Non-pigmented ciliary epithelial cell (primary cell): ENCODE results near the gene VAV3.
"Not testable (repeated sequence)": the region's sequence is repeated elsewhere in the genome, so short reads cannot be mapped to it uniquely, and the experiment has no call there.

Experiments used
- DNase-seq: peaks from one replicate; pipeline ENCODE4 v3.0.0-alpha.2; 2010; ENCODE audit warnings: low read depth

Gene VAV3

DNA sequence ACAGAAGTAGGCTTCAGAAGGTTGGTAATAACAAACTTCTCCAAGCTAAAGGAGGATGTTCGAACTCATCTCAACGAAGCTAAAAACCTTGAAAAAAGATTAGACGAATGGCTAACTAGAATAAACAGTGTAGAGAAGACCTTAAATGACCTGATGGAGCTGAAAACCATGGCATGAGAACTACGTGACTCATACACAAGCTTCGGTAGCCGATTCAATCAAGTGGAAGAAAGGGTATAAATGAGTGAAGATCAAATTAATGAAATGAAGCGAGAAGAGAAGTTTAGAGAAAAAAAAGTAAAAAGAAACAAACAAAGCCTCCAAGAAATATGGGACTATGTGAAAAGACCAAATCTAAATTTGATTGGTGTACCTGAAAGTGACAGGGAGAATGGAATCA lies 231.6 kb downstream of the VAV3 start:
- DNase-seq = not testable (repeated sequence)

- DNase-seq = no peak
Observed at GRCh38 chr1:107727866-107728265, 237.1 kb downstream of the VAV3 start.

DNA sequence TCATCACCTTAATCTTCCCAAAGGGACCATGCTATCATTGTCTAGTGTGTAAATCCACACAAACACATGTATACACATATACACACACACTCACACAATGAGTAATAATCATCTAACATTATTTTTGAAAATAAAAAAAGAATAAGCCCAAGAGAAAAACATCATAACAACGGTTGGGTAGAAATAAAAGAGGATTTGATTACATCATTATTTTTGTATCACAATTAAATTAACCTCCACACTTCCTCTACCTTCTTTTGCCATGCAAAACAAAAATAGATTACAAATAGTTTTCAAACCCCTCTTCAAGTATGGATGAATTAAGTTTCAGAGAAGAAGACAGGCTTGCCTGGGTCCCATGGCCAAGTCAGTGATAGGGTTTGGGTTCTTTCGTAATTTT lies 238.1 kb downstream of the VAV3 start:
- no peak for DNase-seq

- DNase-seq = peak; percentile 19
Observed at GRCh38 chr1:107724648-107725047, 240.3 kb downstream of the VAV3 start.

DNA sequence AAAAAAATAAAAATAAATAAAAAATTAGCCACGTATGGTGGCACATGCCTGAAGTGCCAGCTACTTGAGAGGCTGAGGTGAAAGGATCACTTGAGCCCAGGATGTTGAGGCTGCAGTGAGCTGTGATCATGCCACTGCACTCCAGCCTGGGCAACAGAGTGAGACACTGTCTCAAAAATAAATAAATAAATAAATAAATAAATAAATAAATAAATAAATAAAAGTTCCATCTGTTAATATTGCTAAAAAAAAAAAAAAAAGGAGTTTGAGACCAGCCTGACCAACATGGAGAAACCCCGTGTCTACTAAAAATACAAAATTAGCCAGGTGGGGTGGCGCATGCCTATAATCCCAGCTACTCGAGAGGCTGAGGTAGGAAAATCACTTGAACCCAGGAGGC lies 244.8 kb downstream of the VAV3 start:
- not testable (repeated sequence) for DNase-seq

DNA sequence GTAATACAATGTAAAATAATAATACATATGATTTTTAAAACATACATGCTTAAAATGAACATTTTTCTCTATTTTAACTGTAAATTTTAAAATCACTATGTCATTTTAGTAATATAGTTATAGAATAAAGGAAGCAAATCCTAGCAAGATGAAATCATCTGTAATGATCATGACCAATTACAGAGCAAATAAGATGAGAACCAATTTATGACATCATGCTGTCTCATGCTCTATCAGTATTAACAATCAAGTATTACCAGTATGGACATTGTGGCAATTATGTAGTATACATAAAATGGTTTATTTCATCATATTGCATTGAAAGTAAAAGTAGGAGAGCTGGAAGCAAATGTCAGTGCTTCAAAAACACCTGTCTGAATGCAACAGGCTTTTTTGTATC lies 255.0 kb downstream of the VAV3 start:
- no peak for DNase-seq

- DNase-seq = no peak
Observed at GRCh38 chr1:107707111-107707510, 257.9 kb downstream of the VAV3 start.

DNA sequence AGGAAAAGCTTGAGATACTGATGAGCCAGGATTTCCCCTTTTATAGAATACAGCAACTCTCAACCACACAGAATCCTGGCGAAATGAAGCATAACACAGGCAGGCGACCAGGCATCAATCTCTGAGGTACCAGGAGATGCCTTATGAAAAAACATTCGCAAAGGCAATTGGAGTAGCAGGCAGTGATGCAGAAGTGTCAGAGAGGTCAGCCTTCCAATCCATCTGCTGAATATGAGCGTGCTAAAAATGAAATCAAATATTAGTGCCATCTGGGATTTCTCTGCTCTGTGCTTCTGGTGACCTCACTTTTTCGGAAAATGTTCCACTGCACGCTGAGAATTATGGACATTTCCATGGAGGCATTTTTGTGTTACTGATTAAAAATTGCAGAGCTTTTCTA lies 258.8 kb downstream of the VAV3 start:
- no peak for DNase-seq

GRCh38 chr1:107704911-107705310 lies 260.1 kb downstream of the VAV3 start:
- DNase-seq = no peak

- no peak for DNase-seq
Observed at GRCh38 chr1:107702946-107703571, 261.9 kb downstream of the VAV3 start.

DNA sequence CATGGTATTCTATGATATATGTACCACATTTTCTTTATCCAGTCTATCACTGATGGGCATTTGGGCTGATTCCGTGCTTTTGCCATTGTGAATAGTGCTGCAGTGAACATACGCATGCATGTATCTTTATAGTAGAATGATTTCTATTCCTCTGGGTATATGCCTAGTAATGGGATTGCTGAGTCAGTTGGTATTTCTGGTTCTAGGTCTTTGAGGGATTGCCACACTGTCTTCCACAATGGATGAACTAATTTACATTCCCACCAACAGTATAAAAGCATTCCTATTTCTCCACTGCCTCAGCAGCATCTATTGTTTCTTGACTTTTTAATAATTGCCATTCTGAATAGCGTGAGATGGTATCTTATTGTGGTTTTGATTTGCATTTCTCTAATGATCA lies 264.3 kb downstream of the VAV3 start:
- not testable (repeated sequence) for DNase-seq

GRCh38 chr1:107698161-107698560 lies 266.8 kb downstream of the VAV3 start:
- DNase-seq = no peak

DNA sequence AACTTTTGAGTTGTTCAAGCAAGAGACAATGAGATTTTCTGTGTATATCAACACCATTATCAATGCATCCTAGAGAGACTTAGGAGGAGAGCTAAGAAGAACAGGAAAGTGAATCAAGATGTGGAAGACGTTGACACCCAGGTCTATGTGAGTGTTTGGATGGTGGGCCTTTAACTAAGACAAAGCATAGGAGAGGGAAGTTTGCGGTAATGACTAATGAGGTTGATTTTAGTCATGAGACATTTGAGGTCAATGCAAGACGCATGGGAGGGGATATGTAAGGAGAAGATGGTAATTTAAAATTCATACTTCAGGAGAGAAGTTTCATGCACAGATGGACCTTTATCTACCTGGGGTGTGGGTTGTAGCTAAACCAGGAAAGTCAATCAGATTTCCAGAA lies 269.6 kb downstream of the VAV3 start:
- DNase-seq = no peak

DNA sequence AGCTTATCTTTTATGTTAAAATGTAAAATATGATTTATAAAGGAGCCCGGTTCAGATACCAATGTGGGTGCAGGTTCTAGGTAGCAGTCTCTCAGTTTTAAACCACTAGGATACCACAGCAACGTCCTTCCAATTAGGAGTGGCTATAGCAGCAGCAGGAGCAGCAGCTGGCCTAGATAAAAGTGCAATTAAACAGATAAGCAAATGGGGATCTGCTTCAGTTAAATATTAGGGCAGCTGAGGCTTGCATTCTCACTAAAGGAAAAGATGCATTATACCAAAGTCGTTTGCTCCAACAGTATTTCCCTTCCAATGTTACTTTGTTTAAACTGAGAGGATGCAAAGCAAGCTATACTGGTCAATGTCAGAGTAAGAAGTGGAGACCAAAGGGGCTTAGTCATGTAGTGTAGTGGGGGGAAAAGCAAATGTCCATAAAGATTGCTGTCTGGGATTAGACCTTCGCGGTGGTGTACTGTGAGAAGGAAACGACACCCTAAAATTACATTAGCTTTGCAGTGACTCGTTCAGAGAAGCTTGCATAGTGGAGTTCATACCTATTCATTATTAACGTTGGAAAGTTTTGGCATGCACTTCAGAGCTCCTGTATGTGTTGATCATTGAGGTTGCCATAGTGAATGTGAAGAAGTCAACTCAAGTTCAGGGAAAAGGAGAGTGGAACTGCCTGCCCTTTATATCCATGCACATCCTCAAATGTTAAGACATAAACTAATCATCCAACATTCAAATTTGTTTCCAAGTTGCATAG lies 272.2 kb downstream of the VAV3 start:
- DNase-seq = no peak

DNA sequence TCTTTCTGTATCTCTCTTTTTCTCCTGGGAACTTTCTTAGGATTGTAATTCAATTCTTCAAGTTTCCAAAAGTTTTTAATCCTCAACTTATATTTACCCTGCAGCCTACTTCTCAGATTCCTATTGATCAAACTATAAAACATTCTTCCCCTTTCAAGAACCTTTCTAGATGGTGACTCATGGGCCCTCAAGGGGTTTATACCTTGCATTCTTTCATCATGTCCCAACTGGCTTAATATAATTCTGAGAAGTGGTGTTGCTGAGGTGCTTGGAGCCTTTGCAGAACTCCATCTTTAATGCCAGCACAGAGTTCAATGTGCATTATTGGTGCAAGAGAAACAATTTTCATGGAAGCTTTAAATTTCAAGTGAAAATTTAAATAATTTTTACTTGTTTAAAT lies 273.4 kb downstream of the VAV3 start:
- DNase-seq = no peak

- no peak for DNase-seq
Observed at GRCh38 chr1:107690491-107690890, 274.5 kb downstream of the VAV3 start.

GRCh38 chr1:107689733-107690132 lies 275.2 kb downstream of the VAV3 start:
- no peak for DNase-seq

DNA sequence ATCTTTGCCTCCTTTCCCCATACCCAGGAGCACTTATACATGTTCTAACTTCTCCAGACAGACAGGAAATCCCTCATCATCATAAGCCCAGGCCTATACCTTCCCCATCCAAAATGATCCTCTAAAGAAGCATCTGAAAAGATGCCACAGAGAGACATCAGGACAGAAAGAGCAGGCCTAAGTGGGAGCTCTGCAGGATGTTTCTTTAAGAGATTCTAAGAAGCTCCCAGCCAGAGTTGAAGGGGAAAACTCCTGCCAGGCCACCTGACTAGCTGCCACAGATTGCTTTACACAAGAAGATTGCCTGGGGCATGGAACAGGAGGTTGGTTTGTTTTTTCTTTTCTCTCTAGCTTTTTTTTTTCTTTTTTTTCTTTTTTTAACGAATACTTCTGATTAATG lies 275.8 kb downstream of the VAV3 start:
- no peak for DNase-seq

DNA sequence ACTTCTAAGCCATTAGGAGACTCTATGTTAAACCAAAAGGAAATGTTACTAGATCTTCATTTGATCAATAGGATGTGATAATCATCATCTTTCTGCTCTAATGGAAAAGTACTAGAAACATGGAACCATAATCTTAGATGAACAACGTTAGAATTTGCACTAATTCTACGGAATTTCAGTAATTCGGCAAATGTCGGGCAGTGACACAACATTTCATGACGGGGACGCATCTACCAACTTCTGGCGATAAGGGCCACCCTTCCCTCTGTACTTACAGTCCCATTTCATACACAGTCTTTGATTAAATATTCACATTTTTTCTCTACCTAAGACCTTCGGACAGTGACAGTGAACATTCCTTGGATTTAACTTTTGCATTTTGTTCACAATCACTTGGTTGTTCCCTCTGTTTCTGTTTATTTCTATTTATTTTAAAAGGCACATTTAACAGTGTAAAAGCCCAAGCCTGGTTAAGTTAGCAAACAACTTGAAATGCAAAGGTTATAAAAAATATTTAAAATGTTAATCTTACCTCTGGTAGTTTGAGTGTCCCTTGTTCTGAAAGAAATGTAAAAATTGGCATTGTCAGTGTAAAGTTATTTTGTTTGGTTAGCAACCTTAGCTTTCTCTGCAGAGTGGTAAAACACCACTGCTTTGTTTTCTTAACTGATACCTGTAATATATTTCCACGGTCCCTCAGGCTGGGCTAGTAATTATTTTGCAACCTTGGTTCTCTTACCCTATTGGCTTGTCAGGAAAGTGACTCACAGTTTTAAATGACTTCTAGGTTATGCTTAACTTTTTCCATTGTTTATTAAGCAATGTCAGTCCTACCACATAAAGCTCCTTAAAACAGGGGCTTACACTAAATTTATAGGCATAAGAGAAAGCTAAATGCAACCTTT lies 276.9 kb downstream of the VAV3 start:
- DNase-seq = no peak

- DNase-seq = no peak
Observed at GRCh38 chr1:107683683-107684082, 281.3 kb downstream of the VAV3 start.

GRCh38 chr1:107683191-107683657 lies 281.8 kb downstream of the VAV3 start:
- no peak for DNase-seq

GRCh38 chr1:107682467-107682866 lies 282.5 kb downstream of the VAV3 start:
- DNase-seq = no peak

- DNase-seq = no peak
Observed at GRCh38 chr1:107681001-107681479, 283.9 kb downstream of the VAV3 start.
